RCC 7860 (cell line): ENCODE results near the gene SCAMP4.
"Not testable (repeated sequence)": the region's sequence is repeated elsewhere in the genome, so short reads cannot be mapped to it uniquely, and the experiment has no call there.

Source experiments
- DNase-seq: peaks from one replicate; pipeline ENCODE4 v3.0.0-alpha.2; 2015; ENCODE audit warnings: low spot score
- FAIRE-seq: peaks from 2 replicates; lab custom pipeline; 2012; peaks lifted over from hg19 to GRCh38; lab: Jason Lieb, UNC

Gene SCAMP4

DNA sequence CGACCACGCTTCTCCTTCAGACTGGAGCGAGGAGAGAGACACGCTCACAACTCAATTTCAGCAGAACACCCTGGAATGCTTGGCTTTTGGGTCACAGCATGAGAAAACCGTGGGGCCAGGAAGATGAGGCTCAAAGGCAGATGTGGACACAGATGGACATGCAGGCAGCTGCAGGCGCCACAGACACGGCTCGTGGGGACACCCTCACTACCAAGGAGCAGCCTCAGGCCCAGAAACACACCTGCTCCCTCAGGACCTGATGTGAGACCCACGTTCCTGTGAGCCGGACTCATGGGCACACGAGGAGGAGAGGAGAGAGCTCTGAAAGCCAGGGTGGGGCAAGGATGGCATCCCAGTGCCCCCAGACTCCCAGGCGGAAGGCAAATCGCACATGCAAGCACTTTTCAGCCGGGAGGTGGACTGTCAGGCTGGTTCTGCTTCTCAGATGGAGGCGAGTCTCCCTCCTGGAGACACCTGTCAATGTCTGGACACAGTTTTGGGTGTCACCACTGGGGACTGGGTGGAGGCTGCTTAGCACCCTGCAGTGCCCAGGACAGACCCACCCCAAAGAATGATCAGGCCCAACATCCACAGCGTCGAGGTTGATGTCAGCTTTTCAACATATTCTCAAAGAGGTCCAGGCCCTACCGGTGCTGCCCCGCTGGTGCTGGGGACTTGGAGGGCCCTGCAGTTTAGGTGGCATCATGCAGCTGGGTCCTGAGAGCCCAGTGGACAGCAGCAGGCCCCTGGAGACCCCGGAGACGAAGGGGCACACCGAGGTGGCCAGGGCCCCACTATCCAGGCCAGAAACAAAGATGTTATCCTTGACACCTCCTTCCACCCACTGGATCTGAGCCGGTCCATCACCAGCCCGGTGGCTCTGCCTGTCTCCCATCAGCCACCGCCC, 22.2 kb upstream of the SCAMP4 start:
- no peak for FAIRE-seq
- no peak for DNase-seq

DNA sequence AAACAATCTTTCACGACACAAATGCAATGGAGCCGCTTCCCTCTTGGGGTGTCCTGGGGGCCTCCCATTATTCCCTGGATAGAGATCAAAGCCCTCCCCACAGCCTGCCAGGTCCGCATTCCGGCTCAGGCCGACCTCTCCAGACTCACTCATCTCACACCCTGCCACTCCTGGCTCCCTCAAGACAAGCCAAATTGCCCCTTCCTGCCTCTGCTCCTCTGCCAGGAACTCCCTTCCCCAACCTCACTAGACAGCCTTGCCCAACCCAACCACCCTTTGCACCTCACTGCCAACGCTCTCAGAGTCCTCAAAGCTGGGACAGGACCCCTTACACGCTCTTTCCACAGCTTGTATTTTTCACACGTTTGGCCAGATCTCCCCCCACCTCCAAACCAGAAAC, 21.4 kb upstream of the SCAMP4 start:
- DNase-seq, result no peak
- no peak for FAIRE-seq

DNA sequence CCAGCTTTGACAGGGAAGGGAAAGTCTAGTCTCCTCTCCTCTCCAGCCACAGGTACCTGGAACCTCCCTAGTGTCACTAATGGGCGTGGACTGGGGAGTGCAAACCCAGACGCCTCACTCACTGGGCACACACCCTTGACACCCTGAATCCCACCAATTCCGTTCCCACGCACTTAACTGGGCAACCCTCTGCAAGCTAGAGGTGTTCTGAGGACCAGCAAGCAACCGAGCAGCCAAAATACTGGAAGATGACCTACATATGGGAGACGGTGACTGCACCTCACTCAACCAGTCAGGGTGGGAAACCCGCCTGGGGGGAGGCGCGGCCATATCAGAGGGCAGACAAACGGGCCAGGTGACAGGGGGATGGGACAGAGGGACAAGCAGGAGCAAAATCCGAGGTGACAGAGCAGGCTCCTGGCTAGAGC, 20.9 kb upstream of the SCAMP4 start:
- DNase-seq, result no peak
- FAIRE-seq, result no peak

DNA sequence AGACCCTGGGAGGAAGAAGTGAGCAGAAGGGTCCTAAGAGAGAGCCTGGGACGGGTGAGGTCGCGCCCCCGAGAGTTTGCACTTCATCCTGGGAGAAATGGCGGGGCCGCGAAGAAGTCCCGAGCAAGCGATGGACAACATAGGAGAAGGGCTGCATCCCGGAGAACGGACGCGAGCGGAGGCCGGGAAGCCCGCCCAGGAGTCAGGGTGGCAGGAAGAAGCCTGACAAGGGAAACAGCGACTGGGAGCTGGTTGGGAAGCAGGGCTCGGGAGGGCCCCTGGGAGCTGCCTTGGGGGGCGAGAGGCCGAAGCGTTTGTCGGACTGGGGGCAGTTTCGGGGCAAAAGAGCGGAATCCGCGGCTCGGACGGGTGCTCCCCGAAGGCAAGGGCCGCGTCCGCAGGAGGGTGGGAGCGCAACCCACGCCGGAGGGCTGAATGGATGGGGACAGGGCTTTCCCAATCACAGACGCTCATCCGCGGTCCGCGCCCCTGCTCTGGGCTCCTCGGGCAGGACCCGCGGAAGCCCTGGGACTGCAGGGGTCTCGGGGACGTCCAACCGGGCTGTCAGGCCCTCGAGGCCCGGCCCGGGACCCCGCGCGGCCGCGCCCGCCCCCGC, 20.4 kb upstream of the SCAMP4 start:
- FAIRE-seq, result no peak
- DNase-seq, result peak; percentile 39

DNA sequence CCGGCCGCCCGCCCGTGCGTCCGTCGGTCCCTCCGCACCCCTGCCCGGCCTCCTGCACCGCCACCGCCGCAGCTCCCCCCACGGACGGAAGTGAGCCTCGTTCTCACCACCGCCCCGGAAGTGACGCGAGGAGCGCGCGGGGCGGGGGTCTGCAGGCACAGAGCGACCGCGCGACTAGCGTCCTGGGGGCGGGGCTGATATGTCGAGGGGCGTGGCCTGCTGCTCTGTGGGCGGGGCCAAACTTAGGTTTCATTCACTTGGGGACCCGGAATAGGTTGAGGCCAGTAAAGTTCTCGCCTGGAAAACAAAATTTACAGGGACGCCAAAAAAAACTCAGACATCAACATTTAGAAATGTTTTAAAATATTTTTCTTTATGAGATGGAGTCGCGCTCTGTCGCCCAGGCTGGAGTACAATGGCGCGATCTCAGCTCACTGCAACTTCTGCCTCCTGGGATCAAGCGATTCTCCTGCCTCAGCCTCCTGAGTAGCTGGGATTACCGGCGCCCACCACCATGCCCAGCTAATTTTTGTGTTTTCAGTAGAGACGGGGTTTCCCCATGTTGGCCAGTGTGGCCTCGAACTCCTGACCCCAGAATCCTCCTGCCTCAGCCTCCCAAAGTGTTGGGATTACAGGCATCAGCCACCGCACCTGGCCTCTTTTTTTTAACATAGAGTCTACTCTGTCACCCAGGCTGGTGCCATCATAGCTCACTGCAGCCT, 19.6 kb upstream of the SCAMP4 start, which contains the start of gene ABHD17A:
Gene ABHD17A, minus strand, starts transcription at position 99 of the 722 bp plus-strand sequence. CDS start 3,930 bp downstream, outside the sequence.
- FAIRE-seq, result peak; percentile 75
- DNase-seq, result peak; percentile 79

DNA sequence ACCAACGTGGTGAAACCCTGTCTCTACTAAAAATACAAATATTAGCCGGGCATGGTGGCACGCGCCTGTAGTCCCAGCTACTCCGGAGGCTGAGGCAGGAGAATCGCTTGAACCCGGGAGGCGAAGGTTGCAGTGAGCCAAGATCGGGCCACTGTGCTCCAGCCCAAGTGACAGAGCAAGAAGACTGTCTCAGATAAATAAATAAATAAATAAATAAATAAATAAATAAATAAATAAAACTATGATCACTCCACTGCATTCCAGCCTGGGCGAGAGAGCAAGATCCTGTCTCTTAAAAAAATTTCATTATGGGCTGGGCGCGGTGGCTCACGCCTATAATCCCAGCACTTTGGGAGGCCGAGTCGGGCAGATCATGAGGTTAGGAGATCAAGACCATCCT, 18.8 kb upstream of the SCAMP4 start:
- not testable (repeated sequence) for FAIRE-seq, DNase-seq

DNA sequence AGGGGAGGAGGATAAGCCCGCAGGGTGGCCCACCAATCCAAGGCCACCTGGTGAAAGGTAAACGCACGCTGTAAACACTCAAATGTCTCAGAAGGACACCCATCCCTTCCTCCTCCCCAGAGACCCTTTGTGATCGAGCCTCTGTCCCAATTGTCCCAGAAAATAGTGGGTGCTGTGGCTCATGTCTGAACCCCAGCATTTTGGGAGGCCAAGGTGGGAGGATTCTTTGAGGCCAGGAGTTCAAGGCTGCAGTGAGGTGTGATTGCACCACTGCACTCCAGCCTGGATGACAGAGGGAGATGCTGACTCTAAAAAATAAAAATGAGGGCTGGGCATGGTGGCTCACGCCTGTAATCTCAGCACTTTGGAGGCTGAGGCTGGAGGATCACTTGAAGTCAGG, 16.8 kb upstream of the SCAMP4 start:
- FAIRE-seq, result no peak

DNA sequence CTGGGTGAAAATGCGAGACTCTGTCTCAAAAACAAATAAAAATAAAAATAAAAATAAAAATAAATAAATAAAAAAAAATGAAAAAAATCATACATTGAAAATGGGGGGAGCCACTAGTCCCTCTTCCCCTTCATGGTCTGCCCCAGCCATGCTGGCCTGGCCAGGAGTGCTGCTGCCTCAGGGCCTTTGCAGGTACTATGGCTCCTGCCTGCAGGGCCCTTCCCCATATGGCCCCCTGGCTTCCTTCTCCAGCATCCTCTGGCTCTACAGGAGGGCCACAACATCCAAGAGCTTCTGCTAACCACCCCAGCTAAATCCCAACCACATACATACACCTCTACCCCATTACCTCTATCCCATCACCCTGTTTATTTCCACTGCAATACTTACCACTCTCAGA, 15.3 kb upstream of the SCAMP4 start:
- FAIRE-seq, result no peak
- DNase-seq, result no peak

More for the DNA sequence above, 16.8 kb upstream of the SCAMP4 start:
- no peak for DNase-seq

DNA sequence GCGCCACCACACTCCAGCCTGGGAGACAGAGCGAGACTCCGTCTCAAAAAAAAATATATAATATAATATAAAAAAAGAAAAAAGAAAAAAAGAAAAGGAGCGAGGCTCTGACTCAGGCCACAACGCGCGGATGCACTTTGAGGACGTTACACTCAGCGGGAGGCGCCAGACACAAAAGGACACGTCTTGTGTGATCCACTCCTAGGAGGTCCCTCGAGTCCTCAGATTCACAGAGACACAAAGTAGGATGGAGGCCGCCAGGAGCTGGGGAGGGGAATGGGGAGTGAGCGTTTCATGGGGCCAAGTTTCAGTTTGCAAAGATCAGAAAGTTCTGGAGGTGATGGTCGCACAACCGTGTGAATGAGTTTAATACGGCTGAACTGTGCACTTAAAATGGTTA, 11.4 kb upstream of the SCAMP4 start:
- FAIRE-seq (no peak), DNase-seq (no peak)

DNA sequence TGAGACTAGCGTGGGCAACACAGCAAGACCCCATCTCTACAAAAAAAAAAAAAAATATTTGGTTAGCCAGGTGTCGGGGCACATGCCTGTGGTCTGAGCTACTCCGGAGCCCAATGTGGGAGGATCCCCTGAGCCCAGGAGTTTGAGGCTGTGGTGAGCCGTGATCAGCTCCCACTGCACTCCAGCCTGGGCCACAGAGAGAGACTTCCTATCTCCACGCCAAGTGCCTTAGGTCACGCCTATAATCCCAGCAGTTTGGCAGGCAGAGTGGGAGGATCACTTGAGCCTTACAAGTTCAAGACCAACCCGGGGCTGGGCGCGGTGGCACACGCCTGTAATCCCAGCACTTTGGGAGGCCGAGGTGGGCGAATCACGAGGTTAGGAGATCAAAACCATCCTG, 8.7 kb upstream of the SCAMP4 start:
- no peak for FAIRE-seq
- DNase-seq, result no peak

DNA sequence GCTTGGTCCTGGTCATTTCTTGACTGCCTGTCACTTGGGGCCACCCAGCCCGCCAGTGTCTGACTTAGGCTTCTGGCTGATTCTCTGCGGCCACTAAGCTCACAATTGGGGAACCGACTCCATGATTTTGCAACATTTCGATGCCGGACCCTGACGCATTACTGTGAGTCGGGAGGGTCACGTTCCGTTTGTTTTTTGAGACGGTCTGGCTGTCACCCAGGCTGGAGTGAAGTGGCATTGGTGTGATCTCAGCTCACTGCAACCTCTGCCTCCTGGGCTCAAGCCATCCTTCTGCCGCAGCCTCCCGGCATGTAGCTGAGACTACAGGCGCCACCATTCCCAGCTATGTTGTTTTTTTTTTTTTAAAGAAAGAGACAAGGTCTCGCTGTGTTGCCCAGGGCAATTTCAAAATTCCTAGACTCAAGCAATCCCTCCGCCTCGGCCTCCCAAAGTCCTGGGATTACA, 3.2 kb upstream of the SCAMP4 start:
- no peak for DNase-seq

DNA sequence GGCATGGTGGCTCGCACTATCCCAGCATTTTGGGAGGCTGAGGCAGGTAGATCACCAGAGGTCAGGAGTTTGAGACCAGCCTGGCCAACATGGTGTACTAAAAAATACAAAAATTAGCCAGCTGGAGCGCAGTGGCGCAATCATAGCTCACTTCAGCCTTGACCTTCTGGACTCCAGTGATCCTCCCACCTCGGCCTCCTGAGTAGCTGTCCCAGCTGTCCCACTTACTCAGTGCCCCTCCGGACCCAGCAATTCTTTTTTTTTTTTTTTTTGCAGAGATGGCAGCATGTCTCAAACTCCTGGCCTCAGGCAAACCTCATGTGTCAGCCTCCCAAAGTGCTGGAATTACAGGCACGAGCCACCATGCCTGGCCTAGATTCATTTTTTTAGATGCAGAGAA, 2.3 kb upstream of the SCAMP4 start:
- FAIRE-seq (no peak), DNase-seq (no peak)

More for the DNA sequence above, 3.2 kb upstream of the SCAMP4 start:
- no peak for FAIRE-seq

DNA sequence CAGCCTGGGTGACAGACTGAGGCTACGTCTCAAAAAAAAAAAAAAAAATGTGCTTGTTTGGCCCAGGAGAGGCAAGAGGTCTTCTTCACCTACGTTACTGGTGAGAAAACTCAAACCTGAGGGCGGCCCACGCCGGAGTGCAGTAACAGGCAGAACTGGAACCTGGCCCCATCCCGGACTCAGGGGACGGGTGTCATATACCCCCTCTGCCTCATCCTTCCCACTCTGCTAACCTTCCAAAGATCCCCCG, 414 bp upstream of the SCAMP4 start:
- no peak for DNase-seq
- no peak for FAIRE-seq

DNA sequence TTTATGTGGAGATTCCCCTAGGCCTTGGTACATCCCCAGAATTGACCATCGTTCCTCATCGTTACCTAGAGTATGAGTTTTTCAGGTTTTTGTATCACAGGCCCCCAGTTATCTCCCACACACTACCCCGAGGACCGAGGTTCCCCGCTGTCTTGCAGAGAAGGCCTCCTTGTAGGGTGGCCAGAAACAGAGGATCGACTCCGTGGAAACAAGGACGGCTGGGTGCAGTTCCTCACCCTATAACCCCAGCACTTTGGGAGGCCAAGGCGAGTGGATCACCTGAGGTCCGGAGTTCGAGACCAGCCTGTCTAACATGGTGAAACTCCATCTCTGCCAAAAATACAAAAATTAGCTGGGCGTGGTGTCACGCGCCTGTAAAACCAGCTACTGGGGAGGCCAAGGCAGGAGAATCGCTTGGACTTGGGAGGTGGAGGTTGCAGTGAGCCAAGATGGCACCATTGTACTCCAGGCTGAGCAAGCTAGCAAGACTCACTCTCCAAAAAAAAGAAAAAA, 720 bp downstream of the SCAMP4 start:
- FAIRE-seq, result no peak
- DNase-seq, result no peak

DNA sequence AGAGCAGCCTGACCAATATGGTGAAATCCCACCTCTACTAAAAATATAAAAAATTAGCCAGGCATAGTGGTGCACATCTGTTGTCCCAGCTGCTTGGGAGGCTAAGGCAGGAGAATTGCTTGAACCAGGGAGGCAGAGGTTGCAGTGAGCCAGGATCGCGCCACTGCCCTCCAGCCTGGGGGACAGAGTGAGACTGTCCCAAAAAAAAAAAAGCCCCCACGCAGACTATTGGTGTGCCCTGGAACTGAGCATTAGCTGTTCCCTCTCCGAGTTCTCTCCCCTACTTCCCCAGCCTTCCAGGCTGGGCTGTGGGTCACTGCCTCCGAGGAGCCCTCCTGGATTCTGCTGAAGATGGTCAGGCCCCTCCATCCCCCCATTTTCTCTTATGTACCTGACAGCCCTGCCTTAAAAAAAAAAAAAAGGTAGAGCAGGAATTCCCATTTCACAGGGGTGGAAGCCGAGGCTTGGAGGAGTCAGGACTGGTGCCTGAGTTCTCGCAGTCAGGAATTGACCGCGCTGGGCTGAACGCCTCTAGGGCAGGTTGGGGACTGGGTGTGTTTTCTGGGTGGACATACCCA, 1.9 kb downstream of the SCAMP4 start:
- no peak for DNase-seq
- no peak for FAIRE-seq

DNA sequence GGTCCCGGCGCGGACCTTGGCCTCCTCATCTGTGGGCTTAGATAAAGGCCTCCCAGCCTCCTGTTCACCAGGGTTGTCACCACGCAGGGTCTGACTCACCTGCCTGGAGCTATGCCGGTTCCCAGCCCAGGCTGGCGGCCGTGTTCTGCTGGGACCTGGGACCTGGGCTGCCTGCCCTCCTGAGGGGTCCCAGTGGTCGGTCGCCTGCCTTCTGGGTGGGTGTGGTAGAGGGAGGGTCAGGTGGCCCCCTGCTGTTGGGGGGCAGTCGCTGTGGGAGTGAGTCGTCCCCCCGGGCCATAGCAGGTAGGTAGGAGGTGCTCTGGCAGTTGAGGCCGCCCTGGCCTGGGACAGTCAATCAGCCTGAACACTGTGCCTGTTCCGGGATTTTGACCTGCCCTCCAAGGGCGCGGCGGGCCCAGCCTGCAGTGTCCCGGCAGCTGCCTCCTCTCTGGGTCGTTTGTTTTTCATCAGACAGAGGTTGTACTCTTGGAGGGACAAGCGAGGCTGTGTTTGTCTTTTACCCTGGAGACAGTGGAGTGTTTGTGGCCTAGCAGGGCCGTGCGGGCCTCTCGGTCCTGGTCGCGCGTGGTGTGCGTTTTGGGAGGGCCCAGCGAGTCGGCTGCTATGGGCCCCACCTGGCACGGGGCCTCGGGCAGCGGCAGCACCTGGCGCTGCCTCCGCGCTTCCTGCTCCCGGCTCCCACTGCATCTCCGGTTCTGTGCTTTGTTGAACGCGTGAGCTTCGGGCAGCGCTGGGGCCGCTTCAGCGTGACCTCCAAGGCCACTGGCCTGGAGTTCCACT, 2.6 kb downstream of the SCAMP4 start:
- DNase-seq (no peak), FAIRE-seq (no peak)

DNA sequence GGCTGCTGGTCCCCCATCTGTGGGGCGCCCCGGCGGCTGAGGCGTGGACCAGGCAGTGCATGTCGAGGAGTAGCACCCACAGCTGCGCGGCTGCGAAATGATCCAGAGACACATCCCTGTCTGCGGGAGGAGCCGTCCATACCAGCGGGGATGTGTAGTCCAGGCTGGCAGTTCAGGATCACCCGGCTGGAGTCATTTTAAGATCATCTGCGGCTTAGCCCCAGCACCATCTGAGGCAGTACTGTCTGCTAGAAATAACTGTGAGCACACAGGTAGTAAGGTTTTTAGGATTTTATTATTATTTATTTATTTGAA, 3.1 kb downstream of the SCAMP4 start:
- no peak for FAIRE-seq
- DNase-seq, result no peak

DNA sequence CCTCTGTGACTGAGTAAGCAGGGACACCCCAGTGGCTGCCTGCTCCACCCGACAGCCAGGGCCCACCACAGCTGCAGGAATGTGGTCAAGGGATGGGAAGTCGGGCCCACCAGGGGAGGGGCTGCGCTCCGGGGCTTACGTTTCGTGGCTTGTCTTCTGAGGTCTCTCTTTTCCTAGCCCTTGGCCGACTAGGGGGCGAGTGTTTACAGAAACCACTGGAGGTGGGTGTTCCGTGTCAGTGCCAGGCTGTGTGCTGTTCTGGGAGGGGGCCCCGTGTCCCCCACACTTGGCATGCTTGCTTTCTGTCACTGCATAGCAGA, 4.5 kb downstream of the SCAMP4 start:
- FAIRE-seq (no peak), DNase-seq (no peak)

DNA sequence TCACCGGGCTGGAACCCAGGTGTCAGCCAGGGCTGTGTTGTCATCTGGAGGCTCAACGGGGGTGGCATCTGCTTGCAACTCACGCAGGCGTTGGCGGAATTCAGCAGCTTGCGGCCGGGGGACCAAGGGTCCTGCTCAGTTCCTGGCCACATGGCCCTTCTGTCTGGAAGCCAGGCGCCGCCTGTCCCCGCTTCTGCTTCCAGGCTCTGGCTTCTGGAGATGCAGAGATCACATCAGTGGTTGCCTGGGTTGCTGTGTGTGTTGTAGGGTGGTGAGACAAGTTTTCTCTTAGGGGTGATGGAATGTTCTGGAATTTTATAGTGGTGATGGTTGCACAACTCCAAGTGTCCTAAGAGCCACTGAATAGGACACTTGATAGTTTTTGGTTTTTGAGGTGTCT, 5.0 kb downstream of the SCAMP4 start:
- FAIRE-seq, result no peak
- no peak for DNase-seq

DNA sequence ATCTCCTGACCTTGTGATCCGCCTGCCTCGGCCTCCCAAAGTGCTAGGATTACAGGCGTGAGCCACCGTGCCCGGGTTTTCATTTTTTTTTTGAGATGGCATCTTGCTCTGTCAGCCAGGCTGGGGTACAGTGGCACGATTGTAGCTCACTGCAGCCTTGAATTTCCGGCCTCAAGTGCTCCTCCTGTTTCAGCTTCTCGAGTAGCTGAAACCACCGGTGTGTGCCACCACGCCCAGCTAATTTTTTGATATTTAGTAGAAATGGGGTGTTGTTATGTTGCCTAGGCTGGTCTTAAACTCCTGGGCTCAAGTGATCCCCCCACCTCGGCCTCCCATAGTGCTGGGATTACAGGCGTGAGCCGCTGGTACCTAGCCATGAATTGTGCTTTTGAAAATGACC, 5.9 kb downstream of the SCAMP4 start:
- DNase-seq (no peak), FAIRE-seq (no peak)

DNA sequence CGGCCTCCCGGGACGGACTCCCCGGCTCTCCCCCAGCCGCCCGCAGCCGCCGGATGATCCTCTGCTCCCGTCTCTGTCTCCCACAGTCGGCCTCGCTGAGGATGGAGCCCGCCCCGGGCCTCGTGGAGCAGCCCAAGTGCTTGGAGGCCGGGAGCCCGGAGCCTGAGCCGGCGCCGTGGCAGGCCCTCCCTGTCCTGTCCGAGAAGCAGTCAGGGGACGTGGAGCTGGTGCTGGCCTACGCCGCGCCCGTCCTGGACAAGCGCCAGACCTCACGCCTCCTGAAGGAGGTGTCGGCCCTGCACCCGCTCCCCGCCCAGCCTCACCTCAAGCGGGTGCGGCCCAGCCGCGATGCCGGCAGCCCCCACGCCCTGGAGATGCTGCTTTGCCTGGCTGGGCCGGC, 6.8 kb downstream of the SCAMP4 start:
- FAIRE-seq (no peak), DNase-seq (no peak)
